HAP-1 (cell line): ENCODE data around the gene TRMU.
A peak's percentile ranks its signal among the peaks of the same experiment; 100 is the strongest.

Source experiments
- DNase-seq, 2 experiments: peaks; one replicate each; pipeline ENCODE4 v3.0.0-alpha.2; 2016 to 2020; ENCODE audit warnings: low spot score in 2 of 2
- H3K27me3 ChIP-seq: fragments of 250-450 bp; sonication (Bioruptor Pico); 2 replicates; pipeline ENCODE4 v1.5.1; 2020; ENCODE audit warnings: low read depth, mild to moderate bottlenecking, moderate library complexity
- H3K36me3 ChIP-seq: fragments of 250-450 bp; sonication (Bioruptor Pico); replicated peaks from 2 replicates; pipeline ENCODE4 v1.5.1; 2020; ENCODE audit warnings: mild to moderate bottlenecking
- H3K4me1 ChIP-seq: fragments of 250-450 bp; sonication (Bioruptor Pico); 2 replicates; pipeline ENCODE4 v1.5.1; 2020; ENCODE audit warnings: mild to moderate bottlenecking
- H3K4me3 ChIP-seq: fragments of 250-450 bp; sonication (Bioruptor Pico); 2 replicates; pipeline ENCODE4 v1.5.1; 2020; ENCODE audit warnings: mild to moderate bottlenecking, moderate library complexity
- H3K9me3 ChIP-seq: fragments of 250-450 bp; sonication (Bioruptor Pico); 2 replicates; pipeline ENCODE4 v1.5.1; 2020; ENCODE audit warnings: mild to moderate bottlenecking, moderate library complexity
- in situ Hi-C: fragments of 300-500 bp; cut with MboI; formaldehyde crosslinking; loops from 3 replicates; pipeline ENCODE4 v1.14.3; 2020; ENCODE audit warnings: low sequenced_read_pairs, inconsistent platforms, mixed read lengths

TRMU gene, protein sequence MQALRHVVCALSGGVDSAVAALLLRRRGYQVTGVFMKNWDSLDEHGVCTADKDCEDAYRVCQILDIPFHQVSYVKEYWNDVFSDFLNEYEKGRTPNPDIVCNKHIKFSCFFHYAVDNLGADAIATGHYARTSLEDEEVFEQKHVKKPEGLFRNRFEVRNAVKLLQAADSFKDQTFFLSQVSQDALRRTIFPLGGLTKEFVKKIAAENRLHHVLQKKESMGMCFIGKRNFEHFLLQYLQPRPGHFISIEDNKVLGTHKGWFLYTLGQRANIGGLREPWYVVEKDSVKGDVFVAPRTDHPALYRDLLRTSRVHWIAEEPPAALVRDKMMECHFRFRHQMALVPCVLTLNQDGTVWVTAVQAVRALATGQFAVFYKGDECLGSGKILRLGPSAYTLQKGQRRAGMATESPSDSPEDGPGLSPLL

GRCh38 chr22:46335201-46336118, at the start of gene TRMU:
Gene TRMU, plus strand, starts transcription at chr22:46335714. Its CDS starts 51 bp downstream, at chr22:46335765.
- H3K36me3 ChIP-seq: peaks cover 62% of the 10 kb centered on the region
- no peaks in the 10 kb centered on the region for H3K27me3 ChIP-seq
- H3K4me3 ChIP-seq: peak within 1 kb of the TSS; percentile 95
- in situ Hi-C loops: no loop called here
- H3K9me3 ChIP-seq: no peaks in the 10 kb centered on the region; the same call in 1 of the 2 replicates
- peaks cover 11% of the 10 kb centered on the region for H3K4me1 ChIP-seq
- DNase-seq: peak; percentile 82 to 89

- in situ Hi-C loops: no loop called here
- H3K4me1 ChIP-seq: no peaks in the 10 kb centered on the region
These were observed 49.5 kb upstream of the TRMU start for GRCh38 chr22:46286006-46286405.

GRCh38 chr22:46286941-46287872, 48.3 kb upstream of the TRMU start:
- no peak overlapping the region for H3K4me3 ChIP-seq
- H3K4me1 ChIP-seq: peaks cover 4% of the 10 kb centered on the region; the same call in 1 of the 2 replicates

More at GRCh38 chr22:46286006-46286405, 49.5 kb upstream of the TRMU start:
- no peaks in the 10 kb centered on the region for H3K9me3 ChIP-seq
- H3K4me3 ChIP-seq: no peak overlapping the region
- H3K27me3 ChIP-seq: no peaks in the 10 kb centered on the region
- DNase-seq: no peak
- H3K36me3 ChIP-seq: peaks cover 25% of the 10 kb centered on the region

DNA sequence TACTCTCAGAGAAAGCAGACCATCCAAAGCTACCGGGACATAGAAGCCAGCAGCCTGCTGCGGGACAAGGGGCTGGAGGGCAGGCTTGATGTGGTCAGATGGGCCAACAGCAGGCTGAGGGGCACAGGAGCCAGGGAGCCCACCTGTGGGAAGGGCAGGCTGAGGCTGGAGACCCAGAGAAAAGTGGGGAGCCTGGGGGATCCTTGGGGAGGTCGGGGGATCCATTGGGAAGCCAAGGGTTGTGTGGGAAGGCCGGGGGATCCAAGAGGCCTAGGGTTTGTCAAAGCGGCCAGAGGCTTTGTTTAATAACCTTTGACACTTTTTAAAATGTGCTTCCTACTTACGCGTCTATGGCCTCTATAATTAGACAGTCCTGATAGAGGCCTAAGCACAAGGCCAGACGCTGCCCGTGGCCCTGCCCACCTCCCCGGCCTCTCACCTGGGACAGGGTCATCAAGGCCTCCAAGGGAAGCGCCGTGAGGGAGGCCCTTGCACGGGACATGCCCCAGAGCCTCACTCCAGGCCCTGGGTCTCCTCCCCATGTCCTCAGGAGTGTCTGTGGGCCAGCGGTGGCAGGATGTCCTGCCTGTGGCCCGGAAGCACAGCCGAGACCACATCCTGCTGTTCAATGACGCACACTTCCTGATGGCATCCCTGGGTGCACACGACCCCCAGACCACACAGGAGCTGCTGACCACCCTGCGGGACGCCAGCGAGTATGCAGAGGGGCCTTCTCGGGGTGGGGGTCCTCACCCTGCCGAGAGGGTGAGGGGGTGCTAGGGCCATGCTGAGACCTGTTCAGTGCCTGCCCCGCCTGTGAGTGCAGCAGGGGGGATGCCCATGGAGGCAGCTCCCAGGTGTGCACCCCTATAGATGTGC, 47.4 kb upstream of the TRMU start:
- Histone ChIP-seq H3K4me3 (no peak overlapping the region), H3K4me1 (peaks cover 4% of the 10 kb centered on the region; the same call in 1 of the 2 replicates), H3K36me3 (peaks cover 21% of the 10 kb centered on the region), H3K27me3 (no peaks in the 10 kb centered on the region), H3K9me3 (no peaks in the 10 kb centered on the region)
- in situ Hi-C loops: no loop called here
- DNase-seq: no peak

More at GRCh38 chr22:46286941-46287872, 48.3 kb upstream of the TRMU start:
- Histone ChIP-seq H3K9me3 (no peaks in the 10 kb centered on the region), H3K27me3 (no peaks in the 10 kb centered on the region), H3K36me3 (peaks cover 16% of the 10 kb centered on the region)
- in situ Hi-C loops: no loop called here
- DNase-seq: no peak

DNA sequence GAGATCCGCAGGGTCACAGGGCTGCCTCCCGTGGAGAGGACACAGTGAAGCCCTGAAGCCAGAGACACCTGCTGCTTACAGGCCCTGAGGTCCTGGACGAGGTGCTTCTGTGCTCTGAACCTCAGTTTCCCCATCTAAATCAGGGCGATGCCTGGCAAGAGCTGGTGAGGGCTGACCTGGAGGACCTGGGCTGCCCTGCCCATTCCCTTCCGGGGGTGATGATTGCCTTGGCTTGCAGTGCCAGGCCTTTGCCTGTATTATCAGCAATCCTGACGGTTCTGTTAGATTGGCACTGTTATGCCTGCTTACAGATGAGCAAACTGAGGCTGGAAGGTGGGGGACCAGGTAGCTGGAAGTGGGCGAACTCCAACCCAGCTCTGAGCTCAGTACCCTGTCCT, 46.7 kb upstream of the TRMU start:
- Histone ChIP-seq H3K4me1 (peaks cover 4% of the 10 kb centered on the region; the same call in 1 of the 2 replicates), H3K4me3 (no peak overlapping the region)
- in situ Hi-C loops: no loop called here

GRCh38 chr22:46289244-46289891, 46.1 kb upstream of the TRMU start:
- no peak overlapping the region for H3K4me3 ChIP-seq
- no peaks in the 10 kb centered on the region for H3K9me3 ChIP-seq
- H3K4me1 ChIP-seq: peaks cover 4% of the 10 kb centered on the region; the same call in 1 of the 2 replicates
- H3K36me3 ChIP-seq: peaks cover 17% of the 10 kb centered on the region
- in situ Hi-C loops: no loop called here
- DNase-seq: no peak
- H3K27me3 ChIP-seq: no peaks in the 10 kb centered on the region

More for the DNA sequence above, 46.7 kb upstream of the TRMU start:
- no peaks in the 10 kb centered on the region for H3K9me3 ChIP-seq
- H3K36me3 ChIP-seq: peaks cover 21% of the 10 kb centered on the region
- DNase-seq: no peak
- no peaks in the 10 kb centered on the region for H3K27me3 ChIP-seq

GRCh38 chr22:46290121-46290842, 45.2 kb upstream of the TRMU start:
- Histone ChIP-seq H3K27me3 (no peaks in the 10 kb centered on the region), H3K9me3 (no peaks in the 10 kb centered on the region), H3K4me3 (no peak overlapping the region), H3K36me3 (peaks cover 16% of the 10 kb centered on the region), H3K4me1 (peaks cover 4% of the 10 kb centered on the region)
- in situ Hi-C loops: loop anchor here (10.0 kb wide), 1 partner anchor 165 kb away; no protein-coding TSS in a partner anchor
- no peak for DNase-seq

- peaks cover 16% of the 10 kb centered on the region for H3K36me3 ChIP-seq
- DNase-seq: no peak
- H3K4me3 ChIP-seq: no peak overlapping the region
- H3K27me3 ChIP-seq: no peaks in the 10 kb centered on the region
- in situ Hi-C loops: loop anchor here (10.0 kb wide), 1 partner anchor 166 kb away; no protein-coding TSS in a partner anchor
- H3K4me1 ChIP-seq: peaks cover 12% of the 10 kb centered on the region
- no peaks in the 10 kb centered on the region for H3K9me3 ChIP-seq
These were observed 44.4 kb upstream of the TRMU start for GRCh38 chr22:46290843-46291785.

GRCh38 chr22:46292173-46292572, 43.3 kb upstream of the TRMU start:
- Histone ChIP-seq H3K9me3 (no peaks in the 10 kb centered on the region), H3K4me1 (peaks cover 13% of the 10 kb centered on the region), H3K4me3 (no peak overlapping the region), H3K36me3 (peaks cover 20% of the 10 kb centered on the region), H3K27me3 (no peaks in the 10 kb centered on the region)
- DNase-seq: no peak
- in situ Hi-C loops: loop anchor here (10.0 kb wide), 1 partner anchor 167 kb away; no protein-coding TSS in a partner anchor

- no peak for DNase-seq
- H3K4me1 ChIP-seq: peaks cover 13% of the 10 kb centered on the region
These were observed 42.8 kb upstream of the TRMU start for GRCh38 chr22:46292732-46293131.

More at GRCh38 chr22:46292732-46293131, 42.8 kb upstream of the TRMU start:
- Histone ChIP-seq H3K4me3 (no peak overlapping the region), H3K27me3 (no peaks in the 10 kb centered on the region), H3K36me3 (peaks cover 26% of the 10 kb centered on the region), H3K9me3 (no peaks in the 10 kb centered on the region)
- in situ Hi-C loops: loop anchor here (10.0 kb wide), 1 partner anchor 168 kb away; no protein-coding TSS in a partner anchor
